Measurements from ENCODE around the gene XYLT1.

DNA sequence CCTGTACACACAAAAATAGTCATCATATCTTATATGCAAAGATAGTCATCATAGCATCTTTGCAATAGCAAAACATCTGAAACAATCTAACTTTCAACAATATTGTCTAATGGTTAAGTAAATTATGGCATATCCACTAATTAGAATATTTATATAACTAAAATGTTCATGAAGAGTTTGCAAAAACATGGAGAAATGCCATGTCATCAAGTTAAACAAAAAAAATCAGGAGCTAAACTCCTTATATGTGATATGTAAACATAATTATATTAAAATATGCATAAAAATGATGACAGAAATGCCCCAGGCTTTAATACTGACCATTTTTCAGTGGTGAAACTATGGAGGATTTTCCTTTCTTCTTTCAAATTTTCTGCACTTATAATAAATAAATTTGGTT, 22.3 kb upstream of the XYLT1 start:
- no peak for TF ChIP-seq CTCF (conservative IDR thresholded peaks at IDR 0.05; ENCODE audit: low read length)
- no peak for TF ChIP-seq EZH2phosphoT487 (IDR thresholded peaks at IDR 0.05; ENCODE audit: borderline replicate concordance)

Data from Loucy (cell line).